Measurements from ENCODE around the gene NME7.
"Not testable (repeated sequence)": the region's sequence is repeated elsewhere in the genome, so short reads cannot be mapped to it uniquely, and the experiment has no call there.

NME7 gene

GRCh38 chr1:169305356-169305755, 62.2 kb downstream of the NME7 start:
- no peak for DNase-seq

GRCh38 chr1:169300854-169301253, 66.7 kb downstream of the NME7 start:
- no peak for DNase-seq

GRCh38 chr1:169298441-169298840, 69.2 kb downstream of the NME7 start:
- DNase-seq: no peak

GRCh38 chr1:169295846-169296245, 71.8 kb downstream of the NME7 start:
- no peak for DNase-seq

- no peak for DNase-seq
These were observed 72.2 kb downstream of the NME7 start for GRCh38 chr1:169295425-169295824.

- DNase-seq: no peak
These were observed 78.6 kb downstream of the NME7 start for GRCh38 chr1:169289016-169289415.

GRCh38 chr1:169288011-169288414, 79.6 kb downstream of the NME7 start:
- peak; percentile 63 for DNase-seq

- DNase-seq: peak; percentile 11
These were observed 80.3 kb downstream of the NME7 start for GRCh38 chr1:169287280-169287679.

- DNase-seq: not testable (repeated sequence)
These were observed 86.0 kb downstream of the NME7 start for GRCh38 chr1:169281562-169281961.

GRCh38 chr1:169271098-169271497, 96.5 kb downstream of the NME7 start:
- DNase-seq: no peak

GRCh38 chr1:169266133-169266532, 101.5 kb downstream of the NME7 start:
- no peak for DNase-seq

- no peak for DNase-seq
These were observed 104.5 kb downstream of the NME7 start for GRCh38 chr1:169263059-169263458.

- peak; percentile 5 for DNase-seq
These were observed 105.7 kb downstream of the NME7 start for GRCh38 chr1:169261884-169262283.

GRCh38 chr1:169260478-169261151, 107.0 kb downstream of the NME7 start:
- no peak for DNase-seq

GRCh38 chr1:169259816-169260215, 107.8 kb downstream of the NME7 start:
- no peak for DNase-seq

- DNase-seq: no peak
These were observed 116.8 kb downstream of the NME7 start for GRCh38 chr1:169250795-169251194.

GRCh38 chr1:169250022-169250421, 117.6 kb downstream of the NME7 start:
- DNase-seq: peak; percentile 11

- no peak for DNase-seq
These were observed 118.0 kb downstream of the NME7 start for GRCh38 chr1:169249611-169250010.

- DNase-seq: no peak
These were observed 121.9 kb downstream of the NME7 start for GRCh38 chr1:169245706-169246105.

- peak; percentile 15 for DNase-seq
These were observed 127.0 kb downstream of the NME7 start for GRCh38 chr1:169240449-169241232.

GRCh38 chr1:169236880-169237279, 130.7 kb downstream of the NME7 start:
- no peak for DNase-seq

GRCh38 chr1:169236143-169236542, 131.5 kb downstream of the NME7 start:
- DNase-seq: peak; percentile 34

GRCh38 chr1:169235568-169235967, 132.0 kb downstream of the NME7 start:
- DNase-seq: no peak

GRCh38 chr1:169234780-169235179, 132.8 kb downstream of the NME7 start:
- DNase-seq: no peak

Data from fibroblast of skin of scalp (primary cell).